ENCODE measurements around the gene ITGB8.

The ITGB8 gene

GRCh38 chr7:20311743-20312042, 19.0 kb upstream of the ITGB8 start:
- no peaks in the 10 kb centered on the region for H3K4me1 ChIP-seq (ENCODE audit: control insufficient read depth, insufficient read depth, low read length)
- no peaks in the 10 kb centered on the region for H3K27me3 ChIP-seq (ENCODE audit: control insufficient read depth, insufficient read depth, low read length)
- H3K27ac ChIP-seq (ENCODE audit: low read depth, low read length), result no peak overlapping the region
- H3K4me3 ChIP-seq (ENCODE audit: low read length), result no peak overlapping the region
- H3K9ac ChIP-seq (ENCODE audit: low read length), result no peak overlapping the region
- H3K36me3 ChIP-seq (ENCODE audit: control insufficient read depth, insufficient read depth, low read length), result no peaks in the 10 kb centered on the region

DNA sequence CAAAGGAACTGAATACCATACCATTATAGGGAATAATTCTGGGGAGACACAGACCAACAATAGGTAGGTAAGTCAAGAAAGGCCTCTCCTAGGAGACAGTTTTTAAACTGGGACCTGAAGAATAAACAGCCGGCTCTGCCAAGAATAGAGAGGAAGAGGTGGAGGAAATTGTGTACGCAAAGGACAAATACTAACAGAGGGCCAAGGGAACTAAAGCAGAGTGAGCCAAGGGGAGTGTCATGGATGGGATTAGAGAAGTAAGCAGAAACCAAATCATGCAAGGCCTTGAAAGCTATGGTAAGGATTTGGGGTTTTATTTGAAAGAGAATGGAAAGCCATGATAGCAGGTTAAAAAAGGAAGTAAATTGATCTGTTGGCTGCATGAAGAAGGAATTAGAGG, 18.1 kb upstream of the ITGB8 start:
- Histone ChIP-seq H3K4me1 (ENCODE audit: control insufficient read depth, insufficient read depth, low read length) (no peaks in the 10 kb centered on the region), H3K36me3 (ENCODE audit: control insufficient read depth, insufficient read depth, low read length) (no peaks in the 10 kb centered on the region), H3K9ac (ENCODE audit: low read length) (no peak overlapping the region), H3K4me3 (ENCODE audit: low read length) (no peak overlapping the region), H3K27ac (ENCODE audit: low read depth, low read length) (no peak overlapping the region), H3K27me3 (ENCODE audit: control insufficient read depth, insufficient read depth, low read length) (no peaks in the 10 kb centered on the region)

GRCh38 chr7:20313626-20314025, 17.1 kb upstream of the ITGB8 start:
- Histone ChIP-seq H3K27ac (ENCODE audit: low read depth, low read length) (no peak overlapping the region), H3K4me3 (ENCODE audit: low read length) (no peak overlapping the region), H3K9ac (ENCODE audit: low read length) (no peak overlapping the region), H3K36me3 (ENCODE audit: control insufficient read depth, insufficient read depth, low read length) (no peaks in the 10 kb centered on the region), H3K4me1 (ENCODE audit: control insufficient read depth, insufficient read depth, low read length) (no peaks in the 10 kb centered on the region), H3K27me3 (ENCODE audit: control insufficient read depth, insufficient read depth, low read length) (no peaks in the 10 kb centered on the region)

GRCh38 chr7:20314198-20314597, 16.5 kb upstream of the ITGB8 start:
- no peak overlapping the region for H3K27ac ChIP-seq (ENCODE audit: low read depth, low read length)
- H3K4me1 ChIP-seq (ENCODE audit: control insufficient read depth, insufficient read depth, low read length), result no peaks in the 10 kb centered on the region
- H3K36me3 ChIP-seq (ENCODE audit: control insufficient read depth, insufficient read depth, low read length), result no peaks in the 10 kb centered on the region
- no peaks in the 10 kb centered on the region for H3K27me3 ChIP-seq (ENCODE audit: control insufficient read depth, insufficient read depth, low read length)
- H3K9ac ChIP-seq (ENCODE audit: low read length), result no peak overlapping the region
- no peak overlapping the region for H3K4me3 ChIP-seq (ENCODE audit: low read length)

DNA sequence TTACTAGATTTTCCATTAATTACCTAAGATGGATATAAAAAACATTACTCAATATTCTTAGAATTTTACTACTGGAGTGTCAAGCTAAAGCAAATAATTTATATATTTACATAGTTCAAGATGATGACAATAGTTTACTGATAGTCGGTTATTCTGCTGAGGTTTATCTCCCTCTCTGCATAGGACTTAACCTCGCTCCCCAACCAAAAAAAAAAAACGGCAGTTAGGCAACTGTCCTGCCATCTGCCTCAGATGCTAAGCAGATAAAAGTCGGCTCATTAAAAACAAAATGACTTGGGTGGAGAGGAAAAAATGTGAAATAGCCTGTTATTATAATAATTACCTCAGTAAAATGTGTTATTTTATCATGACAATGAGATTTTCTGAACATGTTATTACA, 14.0 kb upstream of the ITGB8 start:
- Histone ChIP-seq H3K9ac (ENCODE audit: low read length) (no peak overlapping the region), H3K36me3 (ENCODE audit: control insufficient read depth, insufficient read depth, low read length) (no peaks in the 10 kb centered on the region), H3K27me3 (ENCODE audit: control insufficient read depth, insufficient read depth, low read length) (no peaks in the 10 kb centered on the region), H3K4me3 (ENCODE audit: low read length) (no peak overlapping the region), H3K4me1 (ENCODE audit: control insufficient read depth, insufficient read depth, low read length) (no peaks in the 10 kb centered on the region), H3K27ac (ENCODE audit: low read depth, low read length) (no peak overlapping the region)

GRCh38 chr7:20317413-20317812, 13.3 kb upstream of the ITGB8 start:
- Histone ChIP-seq H3K9ac (ENCODE audit: low read length) (no peak overlapping the region), H3K4me3 (ENCODE audit: low read length) (no peak overlapping the region), H3K27me3 (ENCODE audit: control insufficient read depth, insufficient read depth, low read length) (no peaks in the 10 kb centered on the region), H3K36me3 (ENCODE audit: control insufficient read depth, insufficient read depth, low read length) (no peaks in the 10 kb centered on the region), H3K4me1 (ENCODE audit: control insufficient read depth, insufficient read depth, low read length) (no peaks in the 10 kb centered on the region), H3K27ac (ENCODE audit: low read depth, low read length) (no peak overlapping the region)

GRCh38 chr7:20318933-20319332, 11.8 kb upstream of the ITGB8 start:
- no peak overlapping the region for H3K4me3 ChIP-seq (ENCODE audit: low read length)
- H3K36me3 ChIP-seq (ENCODE audit: control insufficient read depth, insufficient read depth, low read length), result no peaks in the 10 kb centered on the region
- no peaks in the 10 kb centered on the region for H3K4me1 ChIP-seq (ENCODE audit: control insufficient read depth, insufficient read depth, low read length)
- no peak overlapping the region for H3K27ac ChIP-seq (ENCODE audit: low read depth, low read length)
- H3K27me3 ChIP-seq (ENCODE audit: control insufficient read depth, insufficient read depth, low read length), result no peaks in the 10 kb centered on the region
- H3K9ac ChIP-seq (ENCODE audit: low read length), result no peak overlapping the region

DNA sequence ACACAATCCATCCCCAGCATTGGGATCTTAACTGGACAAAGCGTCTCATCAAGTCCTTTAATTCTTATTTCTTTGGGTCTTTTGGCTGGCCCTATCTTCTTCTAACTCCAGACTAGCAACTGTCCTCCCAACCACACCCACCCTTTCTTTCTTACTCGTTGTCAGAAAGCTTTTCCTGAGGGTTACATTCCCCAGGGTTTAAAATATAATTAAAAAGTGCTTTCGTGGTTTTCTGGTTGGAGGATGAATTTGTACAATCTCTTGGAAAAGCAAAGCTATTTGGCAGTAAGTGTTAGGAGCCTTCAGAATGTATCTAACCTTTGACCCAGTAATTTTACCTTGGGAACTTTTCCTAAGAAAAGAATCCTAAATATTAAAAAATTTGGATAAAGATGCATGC, 10.4 kb upstream of the ITGB8 start:
- Histone ChIP-seq H3K4me3 (ENCODE audit: low read length) (no peak overlapping the region), H3K27me3 (ENCODE audit: control insufficient read depth, insufficient read depth, low read length) (no peaks in the 10 kb centered on the region), H3K4me1 (ENCODE audit: control insufficient read depth, insufficient read depth, low read length) (no peaks in the 10 kb centered on the region), H3K36me3 (ENCODE audit: control insufficient read depth, insufficient read depth, low read length) (no peaks in the 10 kb centered on the region), H3K27ac (ENCODE audit: low read depth, low read length) (no peak overlapping the region), H3K9ac (ENCODE audit: low read length) (no peak overlapping the region)

GRCh38 chr7:20320786-20321185, 9.9 kb upstream of the ITGB8 start:
- H3K27ac ChIP-seq (ENCODE audit: low read depth, low read length), result no peak overlapping the region
- no peak overlapping the region for H3K9ac ChIP-seq (ENCODE audit: low read length)
- H3K27me3 ChIP-seq (ENCODE audit: control insufficient read depth, insufficient read depth, low read length), result no peaks in the 10 kb centered on the region
- no peaks in the 10 kb centered on the region for H3K4me1 ChIP-seq (ENCODE audit: control insufficient read depth, insufficient read depth, low read length)
- H3K36me3 ChIP-seq (ENCODE audit: control insufficient read depth, insufficient read depth, low read length), result no peaks in the 10 kb centered on the region
- no peak overlapping the region for H3K4me3 ChIP-seq (ENCODE audit: low read length)

GRCh38 chr7:20323595-20323994, 7.1 kb upstream of the ITGB8 start:
- H3K4me3 ChIP-seq (ENCODE audit: low read length), result no peak overlapping the region
- no peak overlapping the region for H3K9ac ChIP-seq (ENCODE audit: low read length)
- no peak overlapping the region for H3K27ac ChIP-seq (ENCODE audit: low read depth, low read length)
- H3K27me3 ChIP-seq (ENCODE audit: control insufficient read depth, insufficient read depth, low read length), result no peaks in the 10 kb centered on the region
- H3K4me1 ChIP-seq (ENCODE audit: control insufficient read depth, insufficient read depth, low read length), result no peaks in the 10 kb centered on the region
- no peaks in the 10 kb centered on the region for H3K36me3 ChIP-seq (ENCODE audit: control insufficient read depth, insufficient read depth, low read length)

DNA sequence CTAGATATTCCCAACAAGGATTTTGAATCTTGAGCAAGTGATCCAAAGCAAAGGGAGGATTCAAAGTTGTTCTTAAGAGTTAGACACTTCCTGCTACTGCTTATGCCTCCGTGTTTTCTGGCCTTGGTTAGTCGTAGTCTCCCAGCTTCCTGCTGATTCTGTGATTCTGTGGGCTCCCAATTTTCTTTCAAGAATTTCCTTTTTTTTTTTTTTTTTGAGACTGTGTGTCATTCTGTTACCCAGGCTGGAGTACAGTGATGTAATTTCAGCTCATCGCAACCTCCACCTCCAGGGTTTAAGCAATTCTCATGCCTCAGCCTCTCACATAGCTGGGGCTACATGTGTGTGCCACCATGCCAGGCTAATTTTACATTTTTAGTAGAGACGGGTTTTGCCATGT, 4.4 kb upstream of the ITGB8 start:
- H3K4me1 ChIP-seq (ENCODE audit: control insufficient read depth, insufficient read depth, low read length), result peaks cover 2% of the 10 kb centered on the region
- no peak overlapping the region for H3K4me3 ChIP-seq (ENCODE audit: low read length)
- no peaks in the 10 kb centered on the region for H3K36me3 ChIP-seq (ENCODE audit: control insufficient read depth, insufficient read depth, low read length)
- H3K9ac ChIP-seq (ENCODE audit: low read length), result no peak overlapping the region
- no peaks in the 10 kb centered on the region for H3K27me3 ChIP-seq (ENCODE audit: control insufficient read depth, insufficient read depth, low read length)
- no peak overlapping the region for H3K27ac ChIP-seq (ENCODE audit: low read depth, low read length)

DNA sequence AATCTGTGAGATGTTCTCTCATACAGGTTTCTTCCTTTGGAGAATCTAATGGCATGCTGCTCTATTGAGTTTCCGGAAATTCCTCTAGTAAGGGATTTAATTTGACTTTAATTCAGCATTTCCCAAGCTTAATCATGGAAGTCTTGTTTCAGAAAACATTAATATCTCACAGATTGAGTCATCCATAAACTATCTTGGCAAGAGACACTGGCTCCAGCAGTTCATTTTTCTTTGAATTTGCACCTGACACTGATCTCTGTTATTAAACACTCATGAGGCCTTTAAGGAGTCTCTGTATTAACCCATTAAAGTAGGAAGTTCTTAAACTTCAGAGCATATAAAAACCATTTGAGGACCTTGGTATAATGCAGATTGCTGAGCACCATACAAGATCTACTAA, 3.6 kb upstream of the ITGB8 start:
- Histone ChIP-seq H3K4me3 (ENCODE audit: low read length) (no peak overlapping the region), H3K4me1 (ENCODE audit: control insufficient read depth, insufficient read depth, low read length) (peaks cover 2% of the 10 kb centered on the region), H3K9ac (ENCODE audit: low read length) (no peak overlapping the region), H3K27me3 (ENCODE audit: control insufficient read depth, insufficient read depth, low read length) (no peaks in the 10 kb centered on the region), H3K27ac (ENCODE audit: low read depth, low read length) (no peak overlapping the region), H3K36me3 (ENCODE audit: control insufficient read depth, insufficient read depth, low read length) (no peaks in the 10 kb centered on the region)

DNA sequence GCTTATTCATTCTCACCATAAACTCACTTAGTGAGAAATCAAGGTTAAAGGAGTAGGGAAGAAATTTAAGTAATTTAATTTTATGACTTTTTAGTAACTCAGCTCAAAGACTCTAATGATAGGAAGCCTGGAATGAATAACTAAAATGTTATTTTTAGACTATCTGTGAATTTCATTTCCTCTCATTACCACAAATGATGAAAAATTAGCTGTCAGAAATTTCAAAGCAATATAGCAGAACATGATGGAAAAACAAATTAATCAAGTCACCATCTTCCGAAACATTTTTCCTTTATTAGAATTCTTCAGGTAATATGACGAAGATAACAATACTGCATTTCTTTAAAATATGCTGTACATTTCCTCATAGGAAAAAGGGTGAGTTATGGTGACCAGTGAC, 2.7 kb upstream of the ITGB8 start:
- Histone ChIP-seq H3K4me1 (ENCODE audit: control insufficient read depth, insufficient read depth, low read length) (peaks cover 6% of the 10 kb centered on the region), H3K9ac (ENCODE audit: low read length) (no peak overlapping the region), H3K27me3 (ENCODE audit: control insufficient read depth, insufficient read depth, low read length) (no peaks in the 10 kb centered on the region), H3K27ac (ENCODE audit: low read depth, low read length) (no peak overlapping the region), H3K4me3 (ENCODE audit: low read length) (no peak overlapping the region), H3K36me3 (ENCODE audit: control insufficient read depth, insufficient read depth, low read length) (no peaks in the 10 kb centered on the region)

GRCh38 chr7:20328692-20329091, 2.0 kb upstream of the ITGB8 start:
- Histone ChIP-seq H3K4me3 (ENCODE audit: low read length) (no peak overlapping the region), H3K27me3 (ENCODE audit: control insufficient read depth, insufficient read depth, low read length) (no peaks in the 10 kb centered on the region), H3K36me3 (ENCODE audit: control insufficient read depth, insufficient read depth, low read length) (no peaks in the 10 kb centered on the region), H3K4me1 (ENCODE audit: control insufficient read depth, insufficient read depth, low read length) (peaks cover 6% of the 10 kb centered on the region), H3K9ac (ENCODE audit: low read length) (no peak overlapping the region), H3K27ac (ENCODE audit: low read depth, low read length) (peak overlapping the region; percentile 90)

Data from rectal smooth muscle tissue (tissue), 1 donor.